ENCODE results near the gene MRPL34. TPM values are rescaled to one million over a fixed set of nuclear protein-coding genes. Genes with fewer than 3 reads are reported as not detected.
A peak's percentile ranks its signal among the peaks of the same experiment; 100 is the strongest.

The MRPL34 gene
- total RNA-seq, 1 donor from 2014 or later: 23.7 TPM

GRCh38 chr19:17296273-17296672 is 9.4 kb upstream of the MRPL34 start:
- no peak for FAIRE-seq
- Histone ChIP-seq H3K36me3 (ENCODE audit: control insufficient read depth, insufficient read depth, low read length) (peaks cover 2% of the 10 kb centered on the region), H3K4me3 (ENCODE audit: low read depth, low read length) (no peak overlapping the region), H3K27me3 (ENCODE audit: control insufficient read depth, insufficient read depth, low read length) (no peaks in the 10 kb centered on the region)
- peak; percentile 23 for TF ChIP-seq CTCF (IDR thresholded peaks at IDR 0.05; ENCODE audit: insufficient read depth, low read length, severe bottlenecking)
- peak; percentile 65 for DNase-seq (ENCODE audit: low read depth)

- DNase-seq (ENCODE audit: low read depth) (peak; percentile 82), FAIRE-seq (no peak)
- TF ChIP-seq CTCF (IDR thresholded peaks at IDR 0.05; ENCODE audit: insufficient read depth, low read length, severe bottlenecking): no peak
- Histone ChIP-seq H3K27me3 (ENCODE audit: control insufficient read depth, insufficient read depth, low read length) (no peaks in the 10 kb centered on the region), H3K4me3 (ENCODE audit: low read depth, low read length) (no peak overlapping the region), H3K36me3 (ENCODE audit: control insufficient read depth, insufficient read depth, low read length) (peaks cover 2% of the 10 kb centered on the region)
Observed at GRCh38 chr19:17296976-17297375, 8.7 kb upstream of the MRPL34 start.

GRCh38 chr19:17300992-17301619 is 4.6 kb upstream of the MRPL34 start:
- FAIRE-seq (no peak), DNase-seq (ENCODE audit: low read depth) (no peak)
- no peak overlapping the region for H3K4me3 ChIP-seq (ENCODE audit: low read depth, low read length)
- no peaks in the 10 kb centered on the region for H3K27me3 ChIP-seq (ENCODE audit: control insufficient read depth, insufficient read depth, low read length)
- no peak for TF ChIP-seq CTCF (IDR thresholded peaks at IDR 0.05; ENCODE audit: insufficient read depth, low read length, severe bottlenecking)
- H3K36me3 ChIP-seq (ENCODE audit: control insufficient read depth, insufficient read depth, low read length): no peaks in the 10 kb centered on the region

- H3K27me3 ChIP-seq (ENCODE audit: control insufficient read depth, insufficient read depth, low read length): no peaks in the 10 kb centered on the region
- no peak for FAIRE-seq
- DNase-seq (ENCODE audit: low read depth): peak; percentile 20
- no peak for TF ChIP-seq CTCF (IDR thresholded peaks at IDR 0.05; ENCODE audit: insufficient read depth, low read length, severe bottlenecking)
- no peaks in the 10 kb centered on the region for H3K36me3 ChIP-seq (ENCODE audit: control insufficient read depth, insufficient read depth, low read length)
- H3K4me3 ChIP-seq (ENCODE audit: low read depth, low read length): peak overlapping the region; percentile 70
Observed at GRCh38 chr19:17302391-17303166, 3.1 kb upstream of the MRPL34 start.

GRCh38 chr19:17303167-17303939 is 2.3 kb upstream of the MRPL34 start, which contains the start of gene ABHD8:
ABHD8 (minus strand) TSS chr19:17303425; CDS start chr19:17301616, 1,809 bp downstream.
- Histone ChIP-seq H3K27me3 (ENCODE audit: control insufficient read depth, insufficient read depth, low read length) (no peaks in the 10 kb centered on the region), H3K4me3 (ENCODE audit: low read depth, low read length) (peak within 1 kb of the TSS; percentile 70), H3K36me3 (ENCODE audit: control insufficient read depth, insufficient read depth, low read length) (no peaks in the 10 kb centered on the region)
- peak; percentile 55 for TF ChIP-seq CTCF (IDR thresholded peaks at IDR 0.05; ENCODE audit: insufficient read depth, low read length, severe bottlenecking)
- FAIRE-seq (no peak), DNase-seq (ENCODE audit: low read depth) (peak; percentile 81)

Measured in bronchial epithelial cell (primary cell).